Measurements from ENCODE around the gene PTP4A2. TPM values are rescaled to one million over a fixed set of nuclear protein-coding genes. Genes with fewer than 3 reads are reported as not detected.

The PTP4A2 gene
- total RNA-seq, 1 donor from 2014 or later: 271 TPM

GRCh38 chr1:31957701-31958674 lies 19.8 kb upstream of the PTP4A2 start:
- Histone ChIP-seq H3K4me1 (ENCODE audit: insufficient read depth, low read length) (peaks cover 21% of the 10 kb centered on the region), H3K4me3 (ENCODE audit: insufficient read depth, low read depth, low read length) (no peak overlapping the region), H3K4me2 (ENCODE audit: low read length) (no peak overlapping the region), H2AFZ (ENCODE audit: low read depth, low read length) (no peak overlapping the region), H3K27me3 (ENCODE audit: insufficient read depth, low read length) (no peaks in the 10 kb centered on the region), H4K20me1 (ENCODE audit: insufficient read depth, low read length) (no peaks in the 10 kb centered on the region), H3K36me3 (ENCODE audit: insufficient read depth, low read length) (no peaks in the 10 kb centered on the region), H3K79me2 (ENCODE audit: insufficient read depth, low read length) (no peaks in the 10 kb centered on the region), H3K9me3 (ENCODE audit: insufficient read depth, low read depth, low read length) (no peaks in the 10 kb centered on the region), H3K9ac (ENCODE audit: low read length) (no peak overlapping the region), H3K27ac (ENCODE audit: low read depth, low read length) (no peak overlapping the region)
- no peak for DNase-seq (ENCODE audit: low read depth)
- H3K9me3 Mint-ChIP-seq (ENCODE audit: unreplicated experiment): no peaks in the 10 kb centered on the region
- no peaks in the 10 kb centered on the region for H3K36me3 Mint-ChIP-seq (ENCODE audit: low read depth, unreplicated experiment)
- H3K27me3 Mint-ChIP-seq (ENCODE audit: low read depth, unreplicated experiment): no peaks in the 10 kb centered on the region
- H3K4me3 Mint-ChIP-seq (ENCODE audit: unreplicated experiment): peak overlapping the region; percentile 36
- TF ChIP-seq CTCF (IDR thresholded peaks at IDR 0.05; ENCODE audit: insufficient read depth, low read depth, low read length): no peak
- TF ChIP-seq EZH2 (IDR thresholded peaks at IDR 0.05; ENCODE audit: insufficient read depth, low read length): no peak
- peaks cover 24% of the 10 kb centered on the region for H3K4me1 Mint-ChIP-seq (ENCODE audit: low read depth, unreplicated experiment)
- no peak for FAIRE-seq
- peak overlapping the region; percentile 72 for H3K27ac Mint-ChIP-seq (ENCODE audit: unreplicated experiment)

GRCh38 chr1:31955917-31956736 lies 18.0 kb upstream of the PTP4A2 start:
- peak; percentile 41 for FAIRE-seq
- H3K4me3 Mint-ChIP-seq (ENCODE audit: unreplicated experiment): peak overlapping the region; percentile 10
- H3K36me3 ChIP-seq (ENCODE audit: insufficient read depth, low read length): no peaks in the 10 kb centered on the region

More at GRCh38 chr1:31955917-31956736, 18.0 kb upstream of the PTP4A2 start:
- Histone ChIP-seq H3K4me3 (ENCODE audit: insufficient read depth, low read depth, low read length) (peak overlapping the region; percentile 18), H3K4me1 (ENCODE audit: insufficient read depth, low read length) (peaks cover 21% of the 10 kb centered on the region), H3K9me3 (ENCODE audit: insufficient read depth, low read depth, low read length) (no peaks in the 10 kb centered on the region), H3K9ac (ENCODE audit: low read length) (peak overlapping the region; percentile 86), H3K4me2 (ENCODE audit: low read length) (peak overlapping the region; percentile 78), H3K27ac (ENCODE audit: low read depth, low read length) (peak overlapping the region; percentile 97), H3K79me2 (ENCODE audit: insufficient read depth, low read length) (no peaks in the 10 kb centered on the region), H3K27me3 (ENCODE audit: insufficient read depth, low read length) (no peaks in the 10 kb centered on the region), H2AFZ (ENCODE audit: low read depth, low read length) (peak overlapping the region; percentile 66), H4K20me1 (ENCODE audit: insufficient read depth, low read length) (no peaks in the 10 kb centered on the region)
- peak; percentile 98 for DNase-seq (ENCODE audit: low read depth)
- H3K9me3 Mint-ChIP-seq (ENCODE audit: unreplicated experiment): no peaks in the 10 kb centered on the region
- H3K27ac Mint-ChIP-seq (ENCODE audit: unreplicated experiment): peak overlapping the region; percentile 92
- H3K36me3 Mint-ChIP-seq (ENCODE audit: low read depth, unreplicated experiment): no peaks in the 10 kb centered on the region
- no peak for TF ChIP-seq EZH2 (IDR thresholded peaks at IDR 0.05; ENCODE audit: insufficient read depth, low read length)
- peak; percentile 19 for TF ChIP-seq CTCF (IDR thresholded peaks at IDR 0.05; ENCODE audit: insufficient read depth, low read depth, low read length)
- no peaks in the 10 kb centered on the region for H3K27me3 Mint-ChIP-seq (ENCODE audit: low read depth, unreplicated experiment)
- peaks cover 29% of the 10 kb centered on the region for H3K4me1 Mint-ChIP-seq (ENCODE audit: low read depth, unreplicated experiment)
